Activated CD4-positive, alpha-beta T cell treated with anti-CD3 and anti-CD28 coated beads, Interleukin-2, amount 50 U/mL, for 16 hours (primary cell): ENCODE measurements around the gene KLF18.
"Not testable (repeated sequence)": the region's sequence is repeated elsewhere in the genome, so short reads cannot be mapped to it uniquely, and the experiment has no call there.

Source experiments
- DNase-seq: peaks from one replicate; pipeline ENCODE4 v3.0.0-alpha.2; 2020

The KLF18 gene

DNA sequence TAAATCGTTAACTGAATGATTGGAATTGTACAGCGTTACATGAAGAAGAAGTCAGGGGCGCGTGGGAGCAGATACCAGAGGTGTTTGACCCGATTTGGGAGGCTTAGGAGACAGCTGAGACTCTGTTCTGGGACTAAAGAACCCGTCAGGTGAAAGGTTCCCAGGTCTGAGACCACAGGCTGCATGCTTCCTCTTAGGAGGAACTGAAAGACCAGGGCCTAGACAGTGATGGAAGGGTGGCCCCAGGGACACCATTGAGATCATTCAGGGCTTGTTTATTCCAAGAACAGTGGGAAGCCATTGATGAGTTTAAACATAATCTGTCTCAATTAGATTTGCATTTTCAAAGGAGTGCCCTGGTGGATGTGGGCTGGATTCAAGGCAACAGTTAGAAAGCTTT lies 21.9 kb downstream of the KLF18 start:
- DNase-seq: no peak

DNA sequence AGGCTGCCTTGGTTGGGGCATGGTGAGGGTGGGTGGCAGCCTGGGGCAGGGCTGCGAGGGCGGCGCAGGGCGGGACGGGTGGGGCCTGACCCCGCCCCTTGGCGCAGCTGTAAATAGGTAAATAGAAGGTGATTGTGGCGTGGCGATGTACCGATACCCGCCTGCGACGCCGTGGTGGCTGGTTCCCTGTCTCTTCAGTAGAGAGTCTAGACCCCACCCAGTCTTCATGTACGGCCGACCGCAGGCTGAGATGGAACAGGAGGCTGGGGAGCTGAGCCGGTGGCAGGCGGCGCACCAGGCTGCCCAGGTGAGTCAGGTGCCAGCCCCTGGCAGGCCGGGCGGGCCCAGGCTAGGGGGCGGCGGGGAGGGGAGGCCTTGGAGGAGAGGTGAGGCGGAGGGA lies 22.7 kb downstream of the KLF18 start, which contains the start of gene KLF17:
KLF17 (plus strand) TSS at position 140 of the 400 bp plus-strand sequence; CDS start at position 227, 87 bp downstream.
- no peak for DNase-seq

DNA sequence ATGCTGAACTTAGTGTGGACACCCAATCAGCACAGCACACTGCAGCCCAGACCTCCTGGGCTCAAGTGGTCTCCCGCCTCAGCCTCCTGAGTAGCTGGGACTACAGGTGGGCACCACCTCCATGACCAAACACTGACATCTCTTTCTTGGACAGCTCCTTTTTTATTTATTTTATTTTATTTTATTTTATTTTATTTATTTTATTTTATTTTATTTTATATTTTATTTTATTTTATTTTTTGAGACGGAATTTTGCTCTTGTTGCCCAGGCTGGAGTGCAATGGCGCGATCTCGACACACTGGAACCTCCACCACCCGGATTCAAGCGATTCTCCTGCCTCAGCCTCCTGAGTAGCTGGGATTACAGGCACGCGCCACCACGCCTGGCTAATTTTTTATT lies 24.2 kb downstream of the KLF18 start:
- not testable (repeated sequence) for DNase-seq

DNA sequence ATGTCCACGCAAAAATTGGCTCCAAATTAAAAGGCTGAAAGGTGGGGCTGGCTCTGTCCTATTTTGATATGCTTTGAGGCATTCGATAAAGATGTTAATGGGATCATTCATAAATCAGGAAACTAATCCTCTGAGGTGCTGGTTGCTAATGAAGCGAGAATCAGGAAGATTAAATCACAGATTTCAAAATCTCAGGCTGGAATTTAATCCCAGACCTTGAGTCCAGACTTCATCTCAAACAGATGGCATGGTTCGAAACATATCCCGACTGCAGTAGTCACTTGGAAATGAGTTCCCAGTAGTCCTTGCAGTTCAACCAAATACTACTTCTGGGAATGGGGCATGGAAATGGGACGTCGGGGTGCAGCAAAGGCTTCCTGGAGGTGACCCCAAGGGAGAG lies 27.3 kb downstream of the KLF18 start:
- no peak for DNase-seq

DNA sequence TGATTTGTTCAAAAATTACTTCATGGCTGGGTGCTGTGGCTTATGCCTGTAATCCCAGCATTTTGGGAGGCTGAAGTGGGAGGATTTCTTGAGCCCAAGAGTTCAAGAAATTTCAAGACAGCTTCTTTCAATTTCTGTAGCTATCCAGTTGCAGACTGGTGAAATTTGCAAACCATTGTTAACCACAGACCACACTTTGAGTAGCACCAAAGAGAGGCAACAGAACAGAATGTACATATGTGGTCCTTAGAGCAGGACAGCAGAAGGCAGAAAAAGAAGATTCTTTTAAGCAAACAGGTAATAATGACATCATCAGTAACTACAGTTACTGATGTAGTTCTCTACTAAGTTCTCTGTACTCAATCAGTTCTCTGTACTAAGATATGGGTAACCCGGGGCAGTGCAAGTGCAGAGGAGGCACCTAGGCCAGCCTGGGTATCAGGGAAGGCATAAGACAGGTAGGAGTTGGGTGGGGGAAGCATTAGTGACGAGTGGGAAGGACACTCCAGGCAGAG lies 28.3 kb downstream of the KLF18 start:
- DNase-seq: no peak

DNA sequence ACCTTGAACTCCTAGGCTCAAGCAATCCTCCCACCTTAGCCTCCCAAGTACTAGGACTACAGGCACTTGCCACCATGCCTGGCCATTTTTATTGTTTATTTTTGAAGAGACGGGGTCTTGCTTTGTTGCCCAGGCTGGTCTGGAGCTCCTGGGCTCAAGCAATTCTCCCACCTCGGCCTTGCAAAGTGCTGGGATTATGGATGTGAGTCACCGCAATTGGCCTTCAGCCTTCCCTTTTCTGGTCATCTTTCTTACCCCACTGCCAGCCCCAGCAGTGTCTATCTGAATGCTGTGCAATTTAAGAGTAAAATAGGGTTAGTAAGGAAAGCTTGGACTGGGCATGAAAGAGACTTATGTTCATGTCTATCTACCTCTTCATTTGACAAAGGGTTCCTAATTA lies 28.9 kb downstream of the KLF18 start:
- no peak for DNase-seq

DNA sequence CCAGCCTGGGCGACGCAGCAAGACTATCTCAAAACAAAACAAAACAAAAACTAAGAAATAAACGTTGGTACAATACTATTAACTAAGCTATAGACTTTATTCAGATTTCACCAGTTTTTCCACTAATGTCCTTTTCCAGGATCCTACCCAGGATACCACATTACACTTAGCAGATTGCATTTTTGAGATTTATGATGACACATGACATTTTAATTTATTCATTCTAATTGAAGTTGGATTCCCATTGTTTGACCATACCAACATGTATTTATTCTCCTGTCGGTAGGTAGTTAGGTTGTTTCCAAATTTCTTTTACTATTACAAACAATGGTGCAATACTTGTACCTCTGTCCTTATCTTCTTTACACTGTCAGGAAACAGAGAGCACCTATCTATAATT lies 29.6 kb downstream of the KLF18 start:
- no peak for DNase-seq

DNA sequence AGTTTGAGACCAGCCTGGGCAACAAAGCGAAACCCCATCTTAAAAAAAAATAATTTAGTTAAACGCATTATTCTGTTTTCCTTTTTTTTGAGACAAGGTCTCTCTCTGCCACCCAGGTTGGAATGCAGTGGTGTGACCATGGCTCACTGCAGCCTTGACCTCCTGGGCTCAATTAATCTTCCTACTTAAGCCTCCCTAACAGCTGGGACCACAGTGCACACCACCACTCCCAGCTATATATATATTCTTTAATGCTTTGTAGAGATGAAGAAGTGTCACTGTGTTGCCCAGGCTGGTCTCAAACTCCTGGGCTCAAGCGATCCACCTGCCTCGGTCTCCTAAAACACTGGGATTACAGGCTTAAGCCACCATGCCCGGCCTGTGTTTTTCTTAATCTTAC lies 30.5 kb downstream of the KLF18 start:
- DNase-seq: no peak

DNA sequence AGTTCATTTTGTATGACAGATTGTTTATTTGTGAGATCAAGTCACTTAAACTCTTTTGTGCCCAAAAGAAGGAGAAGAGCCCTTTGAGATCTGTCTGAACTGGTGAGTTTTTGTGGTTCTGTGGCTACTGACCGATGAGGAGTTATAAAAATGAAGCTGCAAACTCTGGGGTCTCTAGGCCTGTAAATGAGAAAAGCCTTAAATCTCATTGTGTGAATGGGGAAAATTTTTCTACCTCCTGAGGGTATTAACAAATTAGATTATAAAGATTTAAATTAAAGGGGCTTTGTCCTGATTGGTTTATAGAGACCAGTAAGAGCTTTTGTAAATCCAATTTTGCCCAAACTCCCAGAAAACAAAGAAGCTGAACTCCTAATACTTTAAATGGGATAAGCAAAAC lies 32.5 kb downstream of the KLF18 start:
- DNase-seq: no peak

DNA sequence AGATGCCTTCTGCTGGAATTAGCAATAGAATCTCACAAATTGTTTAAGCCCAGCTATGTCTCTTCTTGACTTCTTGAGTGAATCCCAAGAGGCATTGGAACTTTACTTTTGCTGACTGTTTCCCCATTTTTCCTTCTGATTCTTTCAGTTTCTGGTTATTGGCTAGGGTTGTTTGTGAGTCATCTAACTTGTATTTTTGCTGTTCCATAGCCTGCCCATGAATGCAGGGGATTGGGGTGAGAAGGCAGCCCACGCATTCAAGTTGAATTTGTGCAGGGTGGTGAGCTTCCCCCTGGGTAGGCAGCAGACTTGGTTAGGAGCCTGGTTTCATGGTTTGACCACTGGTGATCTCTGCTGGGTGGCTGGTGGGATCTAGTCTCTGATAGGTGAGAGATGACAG lies 33.2 kb downstream of the KLF18 start:
- no peak for DNase-seq

DNA sequence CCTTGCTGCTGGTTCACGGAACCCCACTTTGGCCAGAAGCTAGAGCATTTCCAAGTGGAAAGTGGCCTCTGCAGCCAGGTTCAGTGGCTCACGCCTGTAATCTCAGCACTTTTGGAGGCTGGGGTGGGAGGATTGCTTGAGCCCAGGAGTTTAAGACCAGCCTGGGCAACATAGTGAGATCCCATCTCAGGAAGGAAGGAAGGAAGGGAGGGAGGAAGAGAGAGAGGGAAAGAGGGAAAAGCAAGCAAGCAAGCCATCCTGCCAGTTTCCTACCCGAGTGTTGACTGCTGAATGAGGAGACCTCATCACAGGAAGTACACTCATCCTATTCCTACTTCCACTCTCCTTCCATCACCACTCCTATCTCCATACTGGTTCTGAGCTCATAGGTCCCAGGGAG lies 35.6 kb downstream of the KLF18 start:
- no peak for DNase-seq

DNA sequence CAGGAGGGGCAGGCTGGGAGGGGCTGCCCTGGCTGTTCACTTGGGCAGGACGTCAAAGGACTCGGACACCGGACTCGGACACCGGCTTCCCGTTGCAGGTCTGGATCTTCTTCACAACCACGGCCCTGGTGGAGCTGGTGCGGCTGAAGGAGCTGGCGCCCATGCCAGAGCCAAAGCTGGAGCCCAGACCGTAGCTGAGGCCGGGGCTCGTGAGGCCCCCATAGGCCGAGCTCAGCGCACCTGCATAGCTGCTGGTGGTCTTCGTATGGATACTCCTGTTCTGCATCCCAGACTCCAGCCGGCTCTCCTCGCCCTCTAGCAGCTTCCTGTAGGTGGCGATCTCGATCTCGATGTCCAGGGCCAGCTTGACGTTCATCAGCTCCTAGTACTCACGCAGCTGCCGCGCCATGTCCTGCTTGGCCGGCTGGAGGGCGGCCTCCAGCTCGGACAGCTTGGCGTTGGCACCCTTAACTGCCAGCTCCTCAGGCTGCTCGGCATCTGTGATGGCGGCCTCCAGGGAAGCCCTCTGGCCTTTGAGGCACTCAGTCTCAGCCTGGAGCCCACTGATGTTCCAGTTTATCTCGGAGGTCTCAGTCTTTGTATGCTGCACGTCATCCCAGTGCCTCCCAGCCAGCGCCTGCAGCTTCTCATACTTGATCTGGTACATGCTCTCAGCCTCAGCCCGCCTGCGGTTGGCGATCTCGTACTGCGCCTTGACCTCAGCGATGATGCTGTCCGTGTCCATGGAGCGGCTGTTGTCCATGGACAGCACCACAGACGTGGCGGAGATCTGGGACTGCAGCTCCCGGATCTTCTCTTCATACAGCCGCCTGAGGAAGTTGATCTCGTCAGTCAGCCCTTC lies 37.9 kb downstream of the KLF18 start:
- no peak for DNase-seq

DNA sequence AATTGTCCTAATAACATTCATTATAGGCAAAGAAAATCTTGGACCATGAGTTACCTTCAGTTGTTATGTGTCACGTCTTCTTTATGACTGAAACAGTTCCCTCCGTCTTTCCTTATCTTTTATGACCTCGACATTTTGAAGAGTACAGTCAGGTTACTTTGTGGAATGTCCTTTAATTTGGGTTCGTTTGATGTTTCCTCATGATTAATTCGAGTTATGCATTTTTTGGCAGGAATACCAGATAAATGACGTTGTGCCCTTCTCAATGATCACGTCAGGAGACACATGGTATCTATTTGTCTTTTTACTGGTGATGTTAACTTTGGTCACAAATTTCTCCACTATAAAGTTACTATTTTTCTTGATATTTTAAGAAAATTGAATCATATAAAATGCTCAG lies 40.1 kb downstream of the KLF18 start:
- no peak for DNase-seq

DNA sequence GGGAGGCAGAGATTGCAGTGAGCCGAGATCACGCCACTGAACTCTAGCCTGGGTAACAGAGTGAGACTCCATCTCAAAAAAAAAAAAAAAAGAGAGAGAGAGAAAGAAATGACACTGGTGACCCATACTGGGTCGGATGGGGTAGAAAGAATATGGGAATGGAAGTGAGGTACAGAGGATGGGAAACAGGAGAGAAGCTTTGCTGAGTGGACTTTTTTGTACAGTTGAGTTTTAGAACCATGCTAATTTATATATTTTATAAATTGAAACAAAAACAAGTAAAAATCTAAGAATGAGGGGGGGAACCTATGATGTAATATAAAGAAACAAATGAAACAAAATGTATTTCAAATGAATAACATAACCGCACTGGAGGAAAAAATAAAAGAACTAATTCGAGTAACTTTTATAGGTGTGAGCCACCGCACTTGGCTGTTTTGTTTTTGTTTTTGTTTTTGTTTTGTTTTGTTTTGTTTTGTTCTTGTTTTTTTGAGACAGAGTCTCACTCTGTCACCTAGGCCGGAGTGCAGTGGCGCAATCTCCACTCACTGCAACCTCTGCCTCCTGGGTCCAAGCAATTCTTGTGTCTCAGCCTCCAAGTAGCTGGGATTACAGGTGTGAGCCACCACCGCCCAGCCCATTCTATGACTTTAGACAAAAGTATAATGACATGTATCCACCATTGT lies 41.1 kb downstream of the KLF18 start:
- no peak for DNase-seq

DNA sequence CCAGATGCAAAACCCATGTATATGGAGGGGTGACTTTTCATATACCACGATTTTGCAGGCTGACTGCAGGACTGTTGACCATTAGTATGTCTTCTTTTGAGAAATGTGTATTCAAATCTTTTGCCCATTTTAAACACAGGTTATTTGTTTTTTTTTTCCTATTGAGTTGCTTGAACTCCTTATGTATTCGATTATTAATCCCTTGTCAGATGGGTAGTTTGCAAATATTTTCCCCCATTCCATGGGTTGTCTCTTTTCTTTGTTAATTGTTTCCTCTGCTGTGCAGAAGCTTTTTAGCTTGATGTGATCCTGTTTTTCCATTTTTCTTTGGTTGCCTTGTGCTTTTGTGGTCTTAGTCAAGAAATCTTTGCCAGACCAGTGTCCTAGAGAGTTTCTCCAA lies 47.4 kb downstream of the KLF18 start:
- DNase-seq: no peak

DNA sequence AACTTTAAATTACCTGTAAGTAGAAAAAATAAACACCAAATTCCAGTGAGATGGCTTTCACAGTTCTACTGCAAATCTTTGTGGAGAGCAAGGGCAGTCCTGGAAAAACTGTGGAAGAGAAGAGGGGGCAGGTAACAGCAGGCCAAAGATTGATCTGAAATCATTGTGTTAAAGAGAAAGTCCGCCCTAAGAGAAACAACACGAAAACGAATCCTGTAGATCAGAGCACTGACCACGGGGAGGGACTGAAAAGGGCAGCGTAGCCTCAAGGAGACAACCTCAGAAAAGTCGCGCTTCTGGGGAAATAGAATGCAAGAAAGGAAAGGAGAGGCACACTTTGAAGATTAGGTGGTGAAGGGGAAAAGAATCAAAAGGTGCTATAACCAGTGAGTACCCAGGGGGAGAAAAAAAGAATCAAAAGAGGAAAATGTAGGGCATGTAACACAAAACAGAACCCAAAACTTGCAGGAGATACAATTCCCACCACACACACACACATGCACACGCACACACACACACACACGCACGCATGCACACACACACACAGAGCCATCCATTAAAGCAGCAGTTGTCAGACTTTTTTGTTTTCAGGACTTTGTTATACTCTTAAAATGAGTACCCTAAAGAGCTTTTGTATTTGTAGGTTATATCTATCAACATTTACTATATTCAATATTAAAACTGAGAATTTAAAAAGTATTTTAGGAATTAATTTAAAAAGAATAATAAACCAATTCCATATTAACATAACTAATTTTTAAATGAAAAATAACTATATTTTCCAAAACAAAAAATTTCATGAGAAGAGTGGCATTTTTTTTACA lies 50.8 kb downstream of the KLF18 start:
- no peak for DNase-seq

DNA sequence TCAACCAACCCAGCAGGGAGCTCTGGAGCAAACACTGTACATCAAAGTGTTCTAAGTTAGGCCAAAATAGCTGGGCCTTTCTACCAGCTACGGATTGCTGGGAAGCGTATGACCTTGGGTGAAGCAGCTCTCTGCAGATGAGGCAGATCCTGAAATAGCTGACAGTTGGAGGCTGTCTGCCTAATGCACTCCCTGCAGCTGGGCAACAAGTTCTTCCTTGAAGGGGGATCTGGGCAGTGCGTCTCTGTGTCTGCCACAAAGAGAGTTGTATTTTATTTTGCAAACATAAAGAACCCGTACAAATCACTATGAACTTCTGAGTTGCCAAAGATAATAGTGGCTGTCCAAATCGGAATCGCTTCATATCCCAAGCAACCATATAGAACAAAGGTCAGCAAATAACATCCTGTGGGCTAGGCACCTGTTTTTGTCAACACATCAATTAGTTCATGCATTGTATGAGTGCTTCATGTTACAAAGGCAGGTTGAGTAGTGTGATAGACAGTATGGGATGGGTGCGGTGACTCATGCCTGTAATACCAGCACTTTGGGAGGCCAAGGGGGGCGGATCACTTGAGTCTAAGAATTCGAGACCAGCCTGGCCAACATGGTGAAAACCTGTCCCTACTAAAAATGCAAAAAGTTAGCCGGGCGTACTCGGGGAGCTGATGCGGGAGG lies 51.9 kb downstream of the KLF18 start:
- DNase-seq: no peak
